Measurements from ENCODE around the gene IGSF8. TPM values are rescaled to one million over a fixed set of nuclear protein-coding genes. Genes with fewer than 3 reads are reported as not detected.

IGSF8 gene
- total and polyA plus RNA-seq, 8 donors: 12.9 to 24.7 (median 18.4) TPM

GRCh38 chr1:160085686-160086455 lies 12.5 kb downstream of the IGSF8 start:
- Histone ChIP-seq H3K27me3 (peaks cover 0 to 5% (median 0%) of the 10 kb centered on the region in 4 donors), H3K36me3 (no peaks in the 10 kb centered on the region), H3K4me1 (no peaks in the 10 kb centered on the region), H3K9me3 (no peaks in the 10 kb centered on the region), H3K27ac (no peak overlapping the region), H3K4me3 (no peak overlapping the region)
- DNase-seq (peak; percentile 58 to 90 (median 76)), ATAC-seq (peak; percentile 71 to 81 (median 76)), FAIRE-seq (no peak)
- TF ChIP-seq CTCF (IDR thresholded peaks at IDR 0.05): peak; percentile 71 to 80 (median 76)
- 44 to 45% methylated on average over 19 of the region's 19 CpGs for WGBS, 2 donors
- intact Hi-C loops (cut with DNase I): no loop called here

- ATAC-seq: no peak
- intact Hi-C loops (cut with DNase I): loop anchor here in 1 of 3 donors (5.0 kb wide), 1 partner anchor 38 kb away; no protein-coding TSS in a partner anchor
Measured at GRCh38 chr1:160084771-160085321, 13.6 kb downstream of the IGSF8 start.

GRCh38 chr1:160083968-160084770 lies 14.2 kb downstream of the IGSF8 start:
- H3K4me3 ChIP-seq: peak overlapping the region in 3 of 4 donors; percentile 30 to 39 (median 30)
- no peak overlapping the region for H3K27ac ChIP-seq
- no peaks in the 10 kb centered on the region for H3K9me3 ChIP-seq
- FAIRE-seq (no peak), DNase-seq (peak; percentile 80 to 95 (median 88)), ATAC-seq (peak; percentile 89 to 95 (median 95))
- TF ChIP-seq CTCF (IDR thresholded peaks at IDR 0.05): peak; percentile 57 to 78 (median 60)
- no peaks in the 10 kb centered on the region for H3K4me1 ChIP-seq
- 16 to 20% methylated on average over 80 to 96 of the region's 96 CpGs for WGBS, 2 donors
- no peaks in the 10 kb centered on the region for H3K36me3 ChIP-seq
- peaks cover 0 to 5% (median 0%) of the 10 kb centered on the region in 4 donors for H3K27me3 ChIP-seq
- intact Hi-C loops (cut with DNase I): loop anchor here in 1 of 3 donors (5.0 kb wide), 1 partner anchor 37 kb away; no protein-coding TSS in a partner anchor

More at GRCh38 chr1:160084771-160085321, 13.6 kb downstream of the IGSF8 start:
- H3K36me3 ChIP-seq: no peaks in the 10 kb centered on the region
- no peaks in the 10 kb centered on the region for H3K9me3 ChIP-seq
- H3K27me3 ChIP-seq: peaks cover 0 to 5% (median 0%) of the 10 kb centered on the region in 4 donors
- H3K4me1 ChIP-seq: no peaks in the 10 kb centered on the region
- FAIRE-seq (no peak), DNase-seq (peak in 1 of 6 donors; percentile 49)
- WGBS, 2 donors: 74 to 80% methylated on average over 30 of the region's 30 CpGs
- TF ChIP-seq CTCF (IDR thresholded peaks at IDR 0.05): no peak
- no peak overlapping the region for H3K4me3 ChIP-seq
- no peak overlapping the region for H3K27ac ChIP-seq

GRCh38 chr1:160082926-160083325 lies 15.5 kb downstream of the IGSF8 start:
- no peak for TF ChIP-seq CTCF (IDR thresholded peaks at IDR 0.05)
- Histone ChIP-seq H3K4me1 (no peaks in the 10 kb centered on the region), H3K27ac (no peak overlapping the region), H3K36me3 (no peaks in the 10 kb centered on the region), H3K9me3 (no peaks in the 10 kb centered on the region), H3K4me3 (no peak overlapping the region), H3K27me3 (peaks cover 0 to 6% (median 3%) of the 10 kb centered on the region in 4 donors)
- intact Hi-C loops (cut with DNase I): loop anchor here in 1 of 3 donors (5.0 kb wide), 1 partner anchor 36 kb away; no protein-coding TSS in a partner anchor
- DNase-seq: no peak
- no peak for ATAC-seq
- no peak for FAIRE-seq
- WGBS, 2 donors: 76 to 79% methylated on average over 3 of the region's 3 CpGs
